Ovary (tissue), 3 donors: ENCODE measurements around the gene MAPT.

ENCODE experiments used
- CTCF ChIP-seq, 3 donors: fragments of 450-650 bp in 2 of 3; fragments of 200-600 bp in 1 of 3; IDR thresholded peaks; one replicate each; pipeline versions ENCODE4 v1.5.1 to v1.8.0; 2016 to 2022; ENCODE audit warnings: antibody characterized with exemption in 3 of 3, mild to moderate bottlenecking in 1 of 3
- POLR2A ChIP-seq: fragments of 450-650 bp; IDR thresholded peaks from one replicate; pipeline ENCODE4 v1.6.1; 2017; ENCODE audit warnings: antibody characterized with exemption, mild to moderate bottlenecking, moderate library complexity
- donor health status: DM: no; HTN: no; CAD: no.

GRCh38 chr17:46071796-46072195 lies 177.4 kb downstream of the MAPT start:
- no peak for TF ChIP-seq CTCF (IDR thresholded peaks at IDR 0.05)
- TF ChIP-seq POLR2A, result no peak
